Measurements from ENCODE around the gene VMO1.

- TF ChIP-seq CTCF (IDR thresholded peaks at IDR 0.05; ENCODE audit: low read length): no peak
- TF ChIP-seq EZH2 (optimal IDR thresholded peaks at IDR 0.05; ENCODE audit: low read depth, low read length): no peak
- TF ChIP-seq EZH2phosphoT487 (IDR thresholded peaks at IDR 0.05; ENCODE audit: low read length): no peak
Observed at GRCh38 chr17:4751932-4752331, 34.2 kb downstream of the VMO1 start.

Data from MM.1S (cell line).